GM19324 (cell line): ENCODE results near the gene ANKRD35.
"Not testable (repeated sequence)": the region's sequence is repeated elsewhere in the genome, so short reads cannot be mapped to it uniquely, and the experiment has no call there.

Experiments
- ATAC-seq: cut with Tn5 transposase; IDR thresholded peaks from one replicate; pipeline ENCODE4 v1.9.1; 2021; ENCODE audit warnings: mild to moderate bottlenecking, moderate library complexity; ENCODE audit not compliant: unreplicated experiment, low FRiP score

ANKRD35 gene

DNA sequence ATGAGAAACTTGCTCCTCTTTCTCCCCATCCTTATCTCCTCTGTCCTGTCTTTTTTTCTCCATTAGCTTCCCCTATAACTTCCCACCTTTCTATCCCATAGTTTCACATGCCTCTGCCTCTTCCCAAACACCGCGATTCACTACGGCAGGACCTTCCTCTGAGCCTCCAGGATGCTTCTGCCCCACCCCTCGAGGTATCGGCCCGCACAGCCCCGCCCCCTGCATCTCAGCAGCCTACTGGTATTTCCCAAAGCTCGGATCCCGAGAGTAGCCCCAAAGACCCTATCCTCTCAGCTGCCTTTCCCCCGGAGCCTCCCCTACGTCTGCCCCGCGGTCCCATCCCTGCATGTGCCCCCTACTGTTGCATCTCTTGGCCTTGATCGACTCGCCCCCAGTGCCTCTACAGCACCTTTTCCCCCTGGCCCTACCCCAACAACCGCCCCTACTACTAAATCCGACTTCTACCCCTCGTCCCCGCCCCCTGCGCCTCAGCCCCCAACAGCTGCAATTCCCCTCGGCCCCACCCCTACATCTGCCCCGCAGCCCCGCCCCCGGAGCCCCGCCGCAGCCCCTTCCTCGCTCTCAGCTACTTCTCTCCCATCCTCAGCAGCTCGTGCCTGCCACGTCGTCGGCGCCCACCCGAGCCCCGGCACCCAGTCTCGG lies 27.3 kb downstream of the ANKRD35 start:
- no peak for ATAC-seq

DNA sequence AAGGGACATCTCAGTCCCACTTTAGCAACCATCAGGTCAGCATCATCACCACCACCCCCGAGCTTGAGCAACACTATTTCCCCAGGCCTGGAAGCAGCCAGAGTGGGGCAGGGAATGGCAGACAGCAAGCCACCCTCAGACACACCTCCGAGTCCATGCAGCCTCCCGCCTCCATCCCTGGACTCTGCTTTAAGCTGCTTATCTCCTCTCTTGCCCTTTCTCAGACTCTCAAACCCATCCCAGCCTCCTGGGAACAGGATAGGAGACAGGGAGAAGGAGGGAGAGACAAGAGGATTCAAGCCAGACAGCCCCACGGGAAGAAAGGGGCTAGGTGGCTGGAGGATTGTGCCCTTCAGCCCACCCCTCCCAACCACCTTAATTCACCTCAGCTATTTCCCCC lies 28.5 kb downstream of the ANKRD35 start:
- ATAC-seq: no peak

DNA sequence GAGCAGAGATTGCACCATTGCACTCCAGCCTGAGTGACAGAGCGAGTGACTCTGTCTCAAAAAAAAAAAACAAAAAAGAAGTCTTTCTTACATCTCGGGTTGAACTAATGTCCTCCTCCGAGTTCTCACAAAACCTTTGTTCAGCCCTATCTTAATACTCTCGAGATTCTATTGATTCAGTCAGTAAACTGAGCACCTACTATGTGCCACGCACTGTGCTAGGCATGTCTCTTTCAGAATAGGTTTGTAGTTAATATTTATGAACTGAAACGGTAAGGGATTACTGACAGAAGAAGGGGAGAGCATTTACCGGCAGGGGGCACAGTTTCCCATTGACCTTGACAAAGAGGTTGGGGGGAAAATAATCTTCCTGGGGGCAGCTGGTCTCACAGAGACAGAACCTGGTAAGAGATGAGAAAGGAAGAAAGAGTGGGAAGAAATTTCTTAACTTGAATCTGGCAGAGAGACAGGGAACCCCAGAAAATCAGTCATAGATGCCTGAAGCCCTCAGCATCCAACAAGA lies 30.2 kb downstream of the ANKRD35 start:
- ATAC-seq: no peak

DNA sequence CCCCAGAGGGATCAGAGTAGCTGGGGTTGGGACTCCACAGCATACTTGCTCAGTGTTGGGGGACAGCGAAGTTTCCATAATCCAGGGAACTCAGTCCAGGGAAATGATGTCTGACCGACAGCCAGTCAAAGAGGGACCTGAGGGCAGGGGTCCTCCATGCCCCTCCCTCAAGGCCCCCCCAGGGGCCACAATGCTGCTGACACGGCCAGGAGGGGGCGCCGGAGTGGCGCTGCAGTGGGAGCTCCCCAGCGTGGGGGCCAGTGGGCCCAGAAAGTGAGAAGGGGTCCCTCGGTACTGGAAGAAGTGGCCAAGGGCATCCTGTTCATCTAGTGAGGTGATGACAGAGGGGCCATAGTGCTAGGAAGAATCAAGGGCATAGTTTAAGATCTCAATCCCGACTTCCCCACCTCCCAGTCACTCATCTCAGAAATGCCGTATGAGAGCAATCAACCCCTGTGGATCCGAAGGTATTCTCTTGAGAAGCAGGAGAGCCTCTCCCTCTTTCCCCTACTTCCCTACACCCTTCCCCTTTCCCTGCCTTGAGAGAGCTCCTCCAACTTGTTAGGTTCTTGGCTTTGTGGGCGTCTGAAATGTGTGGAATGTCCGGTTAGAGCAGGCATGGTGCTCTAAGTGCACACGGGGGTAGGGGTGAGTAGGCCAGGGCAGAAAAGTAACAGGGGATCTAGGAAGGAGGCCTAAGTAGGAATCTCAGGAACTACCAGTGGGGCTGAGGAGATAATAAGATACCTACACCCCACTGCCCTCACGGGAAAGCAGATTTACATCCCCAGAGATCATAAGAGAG lies 36.1 kb downstream of the ANKRD35 start:
- ATAC-seq: no peak

DNA sequence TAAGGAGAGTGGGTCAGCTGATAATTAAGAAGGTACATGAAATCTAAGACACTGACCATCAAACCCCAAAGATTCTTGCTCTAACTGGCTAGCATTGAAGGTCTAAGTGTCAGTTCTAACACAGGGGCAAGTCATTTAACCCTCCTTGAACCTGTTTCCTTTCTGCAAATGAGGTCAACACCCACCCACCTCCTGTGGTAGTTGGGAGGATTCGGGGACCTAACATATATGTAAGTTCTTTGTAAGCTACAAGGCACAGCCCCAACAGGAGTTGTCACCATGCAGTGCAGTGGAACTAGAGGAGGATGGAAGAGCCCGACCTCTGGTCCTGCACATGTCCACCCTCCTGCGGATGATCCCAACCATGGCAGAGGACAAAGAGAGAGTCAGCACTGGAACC lies 37.8 kb downstream of the ANKRD35 start:
- no peak for ATAC-seq

- no peak for ATAC-seq
These were observed 39.5 kb downstream of the ANKRD35 start for GRCh38 chr1:145846201-145846612.

GRCh38 chr1:145845514-145846161 lies 40.0 kb downstream of the ANKRD35 start, which contains the start of gene NUDT17:
Gene NUDT17, plus strand, starts transcription at chr1:145845630. Its CDS starts 11 bp downstream, at chr1:145845641.
- peak; percentile 68 for ATAC-seq

DNA sequence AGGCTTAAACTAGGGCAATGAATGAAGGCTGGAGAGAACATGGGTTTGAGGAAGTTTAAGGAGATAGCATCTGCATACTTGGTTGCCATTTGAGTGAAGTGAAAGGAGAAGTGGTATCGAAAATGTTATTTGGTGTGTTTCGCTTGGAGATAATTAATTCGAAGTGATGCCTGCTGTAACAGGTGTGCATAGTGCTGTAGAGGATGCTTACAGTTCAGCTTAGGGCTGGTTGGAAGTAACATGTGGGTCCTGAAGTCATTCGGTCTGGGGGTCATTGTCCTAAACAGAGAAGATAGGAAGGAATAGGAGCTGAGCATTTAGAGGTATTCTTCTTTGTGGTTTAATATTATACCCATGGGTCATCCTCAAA lies 40.5 kb downstream of the ANKRD35 start:
- peak; percentile 64 for ATAC-seq

GRCh38 chr1:145843031-145843430 lies 42.6 kb downstream of the ANKRD35 start:
- no peak for ATAC-seq

DNA sequence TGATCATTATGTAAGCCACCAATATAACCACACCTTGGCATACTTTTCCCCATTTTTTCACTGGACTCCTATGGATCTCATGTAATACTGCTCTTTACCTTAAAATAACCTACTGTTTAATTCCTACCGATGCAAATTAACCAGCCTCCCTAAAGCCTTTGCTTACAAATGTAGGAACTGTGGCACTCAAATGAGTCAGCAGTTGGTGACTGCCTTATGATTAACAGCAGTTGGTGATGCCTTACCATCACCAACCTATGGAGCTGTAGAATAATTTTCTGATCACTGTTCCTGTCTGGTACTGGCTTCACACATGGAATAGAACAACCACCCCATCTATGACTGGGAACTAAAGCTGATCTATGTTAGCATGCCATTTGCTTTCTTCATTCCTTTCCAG lies 48.0 kb downstream of the ANKRD35 start:
- ATAC-seq: no peak

DNA sequence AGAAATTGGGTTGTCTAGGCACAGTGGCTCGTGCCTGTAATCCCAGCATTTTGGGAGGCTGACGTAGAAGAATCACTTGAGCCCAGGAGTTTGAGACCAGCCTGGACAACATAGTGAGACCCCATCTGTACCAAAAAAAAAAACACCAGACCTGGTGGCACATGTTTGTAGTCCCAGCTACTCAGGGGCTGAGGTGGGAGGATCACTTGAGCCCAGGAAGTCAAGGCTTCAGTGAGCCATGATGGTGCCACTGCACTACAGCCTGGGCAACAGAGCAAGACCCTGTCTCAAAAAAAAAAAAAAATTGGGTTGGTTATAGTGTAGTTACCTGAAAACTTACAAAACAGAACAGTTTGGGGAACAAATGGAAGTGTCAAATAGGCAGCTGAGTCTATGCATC lies 54.9 kb downstream of the ANKRD35 start:
- ATAC-seq: not testable (repeated sequence)

GRCh38 chr1:145828367-145829026 lies 57.2 kb downstream of the ANKRD35 start:
- ATAC-seq: no peak

- no peak for ATAC-seq
These were observed 57.7 kb downstream of the ANKRD35 start for GRCh38 chr1:145827966-145828365.

DNA sequence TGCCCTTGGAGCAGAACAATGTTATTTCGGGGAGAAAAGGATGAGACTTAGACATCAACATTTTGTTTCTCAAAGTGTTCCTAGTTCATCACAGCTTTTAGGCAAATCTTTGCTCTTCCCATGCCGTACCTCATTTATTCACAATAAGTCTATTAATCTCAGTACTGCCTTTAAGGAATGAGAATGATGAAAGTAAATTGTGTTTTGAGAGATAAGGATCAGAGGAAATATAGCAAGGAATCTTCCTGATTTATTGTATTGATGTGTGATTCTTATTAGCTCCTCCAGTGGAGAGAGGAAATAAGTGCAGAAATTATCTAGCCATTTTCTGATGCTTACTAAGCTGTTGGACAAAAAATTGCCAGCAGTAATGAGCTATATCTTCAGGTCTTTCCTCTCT lies 59.6 kb downstream of the ANKRD35 start:
- no peak for ATAC-seq

- no peak for ATAC-seq
These were observed 61.2 kb downstream of the ANKRD35 start for GRCh38 chr1:145824499-145824842.

DNA sequence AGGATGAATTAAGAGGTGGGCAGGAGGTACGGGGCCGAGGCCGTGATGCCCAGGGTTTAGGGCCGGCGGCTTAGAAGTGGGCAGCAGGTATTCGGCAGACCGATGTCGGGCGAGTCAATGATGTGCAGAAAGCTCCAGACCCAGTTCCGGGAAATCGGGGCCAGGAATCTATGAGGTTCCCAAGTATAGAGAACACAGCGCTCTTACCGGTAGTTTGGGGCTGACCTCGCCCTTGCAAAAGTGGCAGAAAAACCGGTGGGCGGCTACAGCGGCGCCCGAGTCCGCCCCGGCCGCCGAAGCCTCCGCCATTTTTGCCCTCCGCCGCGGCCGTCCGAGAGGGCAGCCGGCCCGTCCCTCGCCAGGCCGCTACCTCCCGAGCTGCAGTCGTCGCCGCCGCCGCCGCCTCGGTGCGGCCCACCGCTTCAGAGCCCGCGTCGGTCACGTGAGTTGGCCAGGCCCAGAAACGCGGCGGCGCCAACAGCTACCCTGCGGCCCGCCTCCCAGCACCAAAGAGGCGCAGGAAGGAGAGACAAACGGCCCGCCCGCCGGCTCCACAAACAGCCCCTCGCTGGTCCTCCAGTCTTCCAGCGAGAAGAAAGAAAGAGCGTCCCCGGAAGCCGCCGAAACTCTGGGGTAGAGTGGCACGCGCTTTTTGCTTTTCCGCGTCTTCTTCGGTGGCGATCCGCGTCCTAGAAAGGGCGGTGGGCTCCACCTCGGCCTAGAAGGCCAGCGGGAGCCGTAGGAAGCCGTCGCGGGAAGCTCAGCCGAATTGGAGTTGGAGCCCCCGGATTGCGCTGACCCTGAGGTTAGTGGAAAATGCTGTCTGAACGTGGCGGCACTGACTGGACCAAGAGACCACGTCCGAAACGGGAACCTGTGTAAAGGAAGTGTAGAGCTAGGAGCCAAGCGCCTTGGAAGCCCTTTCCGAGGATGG lies 61.8 kb downstream of the ANKRD35 start, which contains the start of the genes POLR3C and RNF115:
TSS of gene POLR3C (plus strand) at position 636 of the 934 bp plus-strand sequence. CDS start 1,577 bp downstream, outside the sequence.
TSS of gene RNF115 (minus strand) at position 531 of the 934 bp plus-strand sequence. CDS start at position 309, 222 bp downstream.
- ATAC-seq: peak; percentile 93

DNA sequence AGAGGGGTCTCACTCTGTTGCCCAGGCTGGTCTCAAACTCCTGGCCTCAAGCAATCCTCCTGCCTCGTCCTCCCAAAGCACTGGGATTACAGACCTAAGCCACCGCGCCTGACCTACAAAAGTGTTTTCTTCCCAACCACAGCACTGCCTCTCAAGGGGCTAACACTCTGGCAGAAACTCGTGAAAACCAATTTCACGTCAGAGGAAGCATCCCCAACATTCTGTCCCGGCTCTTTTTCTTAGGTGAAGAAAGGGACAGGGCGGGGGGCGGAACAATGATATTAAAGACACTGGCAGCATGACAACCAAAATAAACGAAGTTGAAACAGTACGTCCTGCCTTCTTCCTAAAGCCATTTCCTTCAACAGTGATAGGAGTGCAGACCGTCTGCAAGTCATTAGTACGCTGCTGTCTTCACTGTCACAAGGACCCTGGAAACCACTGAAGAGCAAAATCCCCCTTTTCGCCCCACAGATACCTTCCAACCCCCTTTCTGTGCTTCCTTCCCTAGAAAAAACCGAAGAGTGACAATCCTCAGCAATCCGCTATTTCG lies 62.8 kb downstream of the ANKRD35 start:
- ATAC-seq: not testable (repeated sequence)

- not testable (repeated sequence) for ATAC-seq
These were observed 67.6 kb downstream of the ANKRD35 start for GRCh38 chr1:145818095-145818494.
